HPDE6-E6E7 (cell line): Measurements from ENCODE around the gene STK39.
"Not testable (repeated sequence)": the region's sequence is repeated elsewhere in the genome, so short reads cannot be mapped to it uniquely, and the experiment has no call there.

Experiments used
- DNase-seq: peaks from one replicate; pipeline ENCODE4 v3.0.0; 2011; ENCODE audit warnings: missing footprints; ENCODE audit errors: extremely low spot score

Gene STK39

DNA sequence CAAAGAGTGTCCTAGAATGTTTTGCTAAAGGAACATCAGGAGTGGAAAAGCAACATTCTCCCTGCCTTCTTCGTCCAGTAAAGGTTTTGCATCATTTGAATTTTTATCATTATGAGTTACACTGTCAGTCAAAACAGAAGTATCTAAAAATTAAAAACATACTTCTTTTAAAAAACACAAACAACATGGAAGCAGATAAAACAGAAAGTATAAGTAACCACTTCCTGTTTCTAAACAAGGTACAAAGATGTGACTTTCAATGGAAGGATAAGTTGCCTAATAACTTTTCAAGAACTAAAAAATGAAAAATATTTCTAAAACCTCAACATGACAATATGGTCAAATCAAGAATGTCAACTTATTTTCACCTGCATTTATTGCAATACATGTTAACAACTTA, 158.2 kb downstream of the STK39 start:
- DNase-seq: no peak

DNA sequence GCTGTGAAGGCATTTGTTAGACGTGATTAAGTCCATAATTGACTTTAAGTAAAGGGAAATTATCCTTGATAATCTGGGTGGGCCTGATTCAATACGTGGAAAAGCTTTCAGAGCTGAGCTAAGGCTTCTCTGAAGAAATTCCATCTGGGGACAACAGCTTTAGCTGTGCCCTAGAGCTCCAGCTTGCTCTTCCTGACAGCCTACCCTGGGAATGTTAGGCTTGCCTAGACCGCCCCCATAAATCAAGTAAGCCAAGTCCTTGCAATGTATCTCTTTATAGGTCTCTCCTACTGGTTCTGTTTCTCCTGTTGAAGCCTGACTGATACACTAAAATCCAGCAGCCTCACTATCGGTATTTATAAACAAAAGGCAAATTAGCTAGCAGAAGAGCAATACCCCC, 160.0 kb downstream of the STK39 start:
- no peak for DNase-seq

DNA sequence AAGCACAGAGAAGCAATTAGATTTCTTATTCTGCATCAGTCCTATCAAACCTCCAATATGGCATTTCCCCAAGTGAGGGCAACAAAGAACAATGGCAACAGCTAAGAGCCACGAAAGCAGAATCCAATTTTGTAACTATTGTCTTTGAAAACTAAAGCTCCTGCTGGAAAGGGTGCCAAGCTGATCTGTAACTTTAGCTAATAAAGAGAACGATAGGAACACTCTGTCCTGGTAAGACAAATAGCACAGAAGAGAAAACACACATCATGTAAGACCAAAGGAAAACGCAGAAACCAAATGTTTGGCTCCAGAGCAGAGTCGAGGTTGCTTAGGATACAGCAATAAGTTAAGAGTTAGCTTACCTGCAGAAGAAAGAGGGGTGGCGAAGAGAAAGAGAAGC, 160.5 kb downstream of the STK39 start:
- no peak for DNase-seq

DNA sequence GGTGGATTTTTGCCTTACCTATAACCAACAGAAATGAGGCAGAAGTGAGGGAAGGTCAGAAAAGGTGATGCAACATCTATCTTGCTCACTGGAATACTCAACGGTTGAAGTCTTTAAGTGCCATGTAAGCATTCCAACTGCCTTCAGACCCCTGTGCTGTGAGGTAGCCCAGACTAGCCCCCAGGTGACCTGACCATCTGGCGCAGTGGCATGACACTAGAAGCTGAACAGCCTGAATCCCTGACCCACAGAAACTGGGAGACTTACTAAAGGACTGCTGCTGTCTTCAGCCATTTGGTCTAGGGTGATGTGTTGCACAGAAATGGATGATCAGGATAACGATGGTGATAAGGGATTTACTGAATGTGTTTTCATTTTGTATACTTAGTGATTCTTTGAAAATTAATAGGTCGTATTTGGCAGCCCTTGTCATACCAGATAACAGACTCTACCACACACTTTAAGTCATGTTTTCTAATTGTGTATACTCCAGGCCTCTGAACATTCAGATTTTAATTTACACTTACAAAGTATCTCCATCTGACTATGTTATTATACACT, 161.5 kb downstream of the STK39 start:
- DNase-seq: no peak

DNA sequence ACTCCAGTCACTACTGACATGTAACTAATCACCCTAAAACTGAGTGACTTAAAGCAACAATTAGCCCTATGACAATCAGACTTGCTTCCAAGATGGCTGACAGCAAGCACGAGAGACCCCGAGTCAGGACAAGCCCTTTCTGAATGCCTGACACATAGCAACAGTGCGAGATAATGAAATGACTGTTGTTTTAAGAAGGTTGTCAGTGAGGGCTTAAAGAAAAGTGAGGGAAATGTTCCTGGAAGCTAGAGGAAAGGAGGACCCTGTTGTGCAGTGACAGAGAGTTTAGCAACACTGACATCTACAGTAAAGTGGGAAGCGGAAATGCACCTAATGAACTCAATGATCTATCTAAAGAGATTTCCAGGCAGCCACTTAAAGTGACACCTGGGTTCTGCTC, 163.1 kb downstream of the STK39 start:
- no peak for DNase-seq

DNA sequence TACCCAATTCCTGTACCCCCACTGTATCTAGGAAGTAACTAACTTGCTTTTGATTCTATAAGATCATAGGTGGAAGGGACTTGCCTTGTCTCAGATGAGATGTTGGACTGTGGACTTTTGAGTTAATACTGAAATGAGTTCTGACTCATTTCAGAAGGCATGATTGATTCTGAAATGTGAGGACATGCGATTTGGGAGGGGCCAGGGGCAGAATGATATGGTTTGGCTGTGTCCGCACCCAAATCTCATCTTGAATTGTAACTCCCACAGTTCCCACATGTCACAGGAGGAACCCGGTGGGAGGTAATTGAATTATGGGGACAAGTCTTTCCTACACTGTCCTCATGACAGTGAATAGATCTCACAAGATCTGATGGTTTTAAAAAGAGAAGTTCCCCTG, 165.9 kb downstream of the STK39 start:
- DNase-seq: not testable (repeated sequence)

DNA sequence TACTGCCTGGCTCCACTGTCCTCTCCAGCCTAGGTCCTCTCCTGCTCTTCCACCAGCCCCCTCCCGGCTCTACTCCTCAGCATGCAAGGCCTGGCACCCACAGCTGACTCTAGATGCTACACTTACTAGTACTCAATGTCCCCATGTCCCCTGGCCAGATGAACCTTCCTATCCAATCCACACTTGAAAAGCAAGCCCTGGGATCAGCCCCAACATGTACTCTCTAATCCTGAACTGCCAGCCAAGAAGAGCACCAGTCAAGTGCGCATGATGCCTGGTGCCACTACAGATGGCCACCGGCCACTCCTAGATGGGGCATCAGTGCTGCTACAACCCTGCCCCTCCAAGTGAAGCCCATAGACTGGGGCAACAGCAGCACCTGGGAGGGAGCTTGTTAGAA, 168.2 kb downstream of the STK39 start:
- no peak for DNase-seq

DNA sequence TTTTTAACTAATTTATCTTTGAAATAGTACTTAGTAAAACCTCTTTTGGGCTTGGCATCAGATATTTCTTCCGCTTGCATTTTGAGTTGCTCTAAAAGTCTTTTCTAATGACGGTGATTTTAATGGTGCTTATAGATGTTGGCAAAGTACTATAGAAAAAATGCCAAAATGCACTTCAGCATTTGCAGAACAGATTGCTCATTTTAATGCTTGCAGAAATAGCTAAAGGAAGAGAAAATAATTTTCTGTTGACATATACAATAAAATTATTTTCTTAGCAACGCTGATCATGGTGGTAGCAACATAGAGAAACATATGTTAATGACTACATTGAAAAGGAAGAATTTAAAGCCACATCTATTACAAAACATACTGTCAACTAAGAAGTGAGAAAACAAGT, 170.7 kb downstream of the STK39 start:
- DNase-seq: no peak

DNA sequence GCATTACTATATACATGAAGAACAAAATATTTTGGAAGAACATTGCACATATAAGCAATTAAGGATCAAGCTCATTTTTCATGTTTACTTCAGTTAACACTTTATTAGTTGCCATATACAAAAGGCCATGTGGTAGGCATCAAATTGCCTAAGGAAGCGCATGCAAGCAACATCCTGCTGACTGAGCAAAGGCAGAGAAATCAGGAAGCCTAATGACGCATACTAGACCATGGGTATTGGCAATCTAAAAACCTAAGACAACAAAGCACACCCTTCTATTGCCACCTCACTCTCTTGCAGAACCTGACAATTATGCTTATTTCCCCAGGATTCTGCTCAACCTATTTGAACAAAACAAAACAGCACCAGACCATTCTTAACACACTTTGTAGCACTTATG, 171.9 kb downstream of the STK39 start:
- no peak for DNase-seq

DNA sequence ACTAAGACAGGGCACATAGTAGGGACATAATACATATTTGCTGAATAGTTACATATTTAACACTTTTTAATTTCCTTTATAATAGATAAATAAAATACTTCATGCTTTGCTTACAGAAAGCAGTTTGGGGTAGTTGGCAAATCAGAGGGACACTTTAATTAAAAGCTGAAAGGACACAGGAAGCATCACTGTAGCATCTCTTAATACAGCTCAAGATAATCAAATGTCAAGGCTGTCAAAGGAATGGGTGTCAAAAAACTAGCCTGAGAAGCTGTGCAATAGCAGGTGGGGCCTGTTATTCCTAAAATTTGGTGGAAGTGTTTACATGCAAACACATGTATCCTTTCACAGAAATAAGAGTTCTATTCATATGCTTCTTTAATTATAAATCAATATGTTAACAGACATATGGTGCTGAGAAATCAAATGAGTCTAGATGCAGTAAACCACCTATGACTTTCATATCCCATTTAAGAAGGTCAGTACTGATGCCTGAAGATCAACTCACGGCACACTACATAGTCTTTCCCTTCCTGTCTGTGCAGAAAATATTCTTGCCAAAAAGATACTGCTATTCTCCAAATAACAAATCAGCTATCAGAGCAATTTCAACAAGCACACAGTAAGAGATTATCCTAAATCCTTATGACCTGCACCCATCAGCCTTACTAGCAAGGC, 174.6 kb downstream of the STK39 start:
- DNase-seq: no peak

DNA sequence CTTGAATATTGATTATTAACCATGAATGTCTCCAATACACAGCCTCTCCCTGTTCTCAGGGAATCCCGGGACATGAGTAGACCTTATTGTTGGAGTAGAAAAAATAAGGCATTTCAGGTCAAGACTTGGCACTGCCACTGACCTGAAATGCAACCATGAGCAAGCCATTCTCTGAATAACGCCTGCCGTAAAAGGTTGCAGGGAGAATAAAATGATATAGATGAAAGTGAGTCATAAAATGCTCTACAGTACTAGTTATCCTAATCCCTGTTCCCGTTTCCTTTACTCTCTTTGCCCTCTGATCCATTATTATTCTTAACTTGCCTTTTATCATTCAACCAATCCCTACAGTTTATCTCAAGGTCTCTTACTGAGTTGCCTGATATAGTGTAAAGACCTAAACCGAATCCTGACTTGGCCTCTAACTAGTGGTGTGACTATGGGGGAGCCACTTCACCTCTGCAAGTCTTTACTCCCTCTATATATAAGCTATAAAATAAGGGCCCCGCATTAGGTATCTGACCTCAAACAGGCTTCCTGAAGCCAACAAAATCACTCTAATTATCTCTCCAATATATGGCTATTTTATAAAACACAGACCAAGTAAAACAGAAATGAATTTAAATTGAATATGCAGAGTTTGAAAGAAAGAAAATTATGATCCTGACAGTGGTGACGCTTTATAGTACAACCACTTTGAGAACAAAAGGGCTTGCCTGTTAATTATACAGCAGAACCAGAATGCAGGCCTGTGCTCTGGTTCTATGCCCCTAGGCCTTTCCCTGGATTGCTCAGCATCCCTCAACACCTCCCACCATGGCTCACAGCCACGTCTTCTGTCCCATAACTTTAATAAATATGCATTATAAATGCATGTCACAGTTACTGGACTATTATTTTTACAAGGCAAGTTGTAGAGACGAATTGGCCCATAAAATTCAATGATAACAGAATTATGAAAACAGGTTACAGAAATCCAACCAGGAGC, 183.1 kb downstream of the STK39 start:
- no peak for DNase-seq

DNA sequence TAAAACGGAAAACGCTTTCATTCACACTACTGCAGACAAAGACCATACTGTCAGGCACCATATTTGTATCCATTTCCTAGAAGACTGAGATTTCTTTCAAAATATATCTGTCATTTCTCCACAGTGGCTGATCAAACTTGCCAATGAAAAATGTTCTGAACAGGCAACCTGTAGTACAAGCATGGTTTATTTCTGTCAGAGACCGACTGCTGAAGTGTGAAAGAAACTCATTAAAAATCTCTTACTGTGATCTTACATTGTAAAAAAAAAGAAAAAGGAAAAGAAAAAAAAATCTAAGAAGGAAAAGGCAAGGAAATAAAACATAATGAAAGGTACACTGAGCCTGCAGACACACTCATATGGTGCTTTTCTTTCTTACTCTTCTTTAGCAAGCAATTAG, 184.5 kb downstream of the STK39 start:
- no peak for DNase-seq

DNA sequence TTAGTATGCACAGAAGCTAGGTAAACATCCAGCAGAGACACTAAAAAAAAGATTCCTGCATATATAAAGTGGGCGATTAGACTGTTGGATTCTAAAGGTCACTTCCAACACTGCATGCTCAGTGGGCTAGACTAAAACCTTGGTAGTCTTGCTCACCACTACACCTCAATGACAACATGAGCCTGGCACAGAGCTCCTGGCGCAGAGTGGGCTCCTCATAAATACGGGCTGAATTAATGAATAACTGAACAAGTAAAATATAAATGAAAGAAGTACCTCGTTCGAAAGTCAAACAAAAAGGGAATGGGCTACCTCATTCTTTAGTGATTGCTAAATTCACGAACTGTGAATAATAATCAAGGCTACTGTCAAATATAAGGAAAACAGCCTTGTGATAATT, 185.3 kb downstream of the STK39 start:
- no peak for DNase-seq

DNA sequence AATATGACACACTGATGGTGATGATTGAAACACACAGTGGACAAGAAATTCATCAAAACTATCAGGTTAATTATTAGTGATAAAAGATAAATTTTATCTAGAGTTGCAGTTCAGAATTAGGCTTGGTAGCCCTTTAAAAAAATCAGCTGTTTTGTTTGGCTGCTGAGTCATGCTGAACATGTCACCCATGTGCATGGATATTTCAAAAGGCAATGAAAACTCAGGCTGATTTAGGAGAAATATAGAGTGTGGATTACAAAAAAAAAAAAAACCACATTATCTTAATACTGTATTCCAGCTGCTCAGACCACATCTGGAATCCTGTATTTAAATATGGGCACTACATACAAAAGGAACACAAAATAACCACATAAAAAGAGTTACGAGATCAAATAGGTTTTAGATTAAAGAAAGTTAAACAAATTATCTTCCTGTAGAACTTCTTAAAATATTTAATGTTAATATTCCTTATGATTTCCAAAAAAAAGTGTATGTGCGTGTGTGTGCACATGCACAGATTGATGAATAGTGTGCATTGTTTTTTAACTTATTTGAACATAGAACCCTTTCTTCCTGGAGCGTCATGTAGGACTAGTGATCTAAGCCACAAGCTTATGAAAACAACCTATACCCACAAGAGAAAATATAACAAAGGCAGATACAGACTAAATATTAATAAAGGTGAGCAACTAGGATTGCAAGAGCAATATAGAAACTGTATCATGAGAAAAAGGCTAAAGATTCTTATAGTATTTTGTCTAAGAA, 186.2 kb downstream of the STK39 start:
- no peak for DNase-seq

DNA sequence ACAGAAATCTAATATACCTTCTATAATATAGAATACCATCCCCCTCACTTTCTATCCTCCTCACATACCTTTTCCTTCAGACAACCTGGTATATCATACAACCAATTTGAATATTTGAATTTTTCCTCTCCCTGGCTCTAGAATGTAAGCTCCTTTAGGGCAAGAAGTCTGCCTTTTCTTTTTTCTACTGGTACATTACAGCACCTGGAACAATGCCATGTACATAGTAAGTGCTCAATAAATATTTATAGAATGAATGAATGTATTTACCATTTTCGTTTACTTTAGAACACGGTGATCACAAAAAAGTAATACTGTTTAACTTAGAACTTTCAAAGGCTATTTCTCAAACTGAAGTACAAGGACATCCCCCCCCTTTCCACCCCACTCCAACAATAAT, 187.6 kb downstream of the STK39 start:
- no peak for DNase-seq

DNA sequence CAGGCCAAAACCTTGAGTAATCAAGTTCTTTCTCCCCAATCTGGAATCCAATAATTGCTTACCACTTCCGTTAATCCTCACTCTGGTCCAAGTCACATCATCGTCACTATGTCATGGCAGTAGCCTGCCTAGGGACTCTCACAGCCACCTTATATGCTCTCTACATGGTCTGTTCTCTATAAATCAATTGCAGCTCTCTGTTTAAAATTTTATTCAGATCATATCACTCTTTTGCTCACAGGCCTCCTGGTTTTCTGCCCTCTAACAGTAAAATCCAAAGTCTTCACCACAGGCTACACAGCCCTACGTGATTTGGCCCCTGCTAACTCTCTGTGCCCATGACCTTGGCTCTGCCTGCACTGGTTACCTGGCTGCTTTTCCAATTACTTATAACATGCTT, 188.7 kb downstream of the STK39 start:
- no peak for DNase-seq

DNA sequence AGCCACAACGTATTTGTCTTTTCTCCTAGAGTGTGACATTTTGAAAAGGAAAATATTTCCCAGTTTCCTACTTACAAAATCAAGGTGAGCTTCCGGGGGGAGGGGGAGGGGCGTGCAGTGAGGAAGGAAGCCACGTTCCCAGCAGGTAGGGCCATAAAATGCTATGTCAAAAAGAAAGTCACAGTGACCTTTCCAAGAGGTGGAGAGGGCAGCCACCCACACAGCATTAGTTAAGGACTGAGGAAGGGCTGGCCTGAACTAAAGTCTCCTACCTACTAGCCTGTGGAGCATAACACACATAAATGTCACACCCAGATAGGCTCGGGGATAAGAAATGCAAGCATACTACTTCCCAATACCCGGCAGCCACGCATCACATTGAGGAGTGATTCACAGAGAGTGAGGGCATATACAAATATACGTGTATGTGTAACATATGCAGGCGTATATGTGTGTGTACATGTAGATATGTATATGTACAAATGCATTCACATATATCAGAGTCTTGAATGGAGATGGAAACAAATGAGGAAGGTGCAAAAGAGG, 191.1 kb downstream of the STK39 start:
- DNase-seq: no peak

DNA sequence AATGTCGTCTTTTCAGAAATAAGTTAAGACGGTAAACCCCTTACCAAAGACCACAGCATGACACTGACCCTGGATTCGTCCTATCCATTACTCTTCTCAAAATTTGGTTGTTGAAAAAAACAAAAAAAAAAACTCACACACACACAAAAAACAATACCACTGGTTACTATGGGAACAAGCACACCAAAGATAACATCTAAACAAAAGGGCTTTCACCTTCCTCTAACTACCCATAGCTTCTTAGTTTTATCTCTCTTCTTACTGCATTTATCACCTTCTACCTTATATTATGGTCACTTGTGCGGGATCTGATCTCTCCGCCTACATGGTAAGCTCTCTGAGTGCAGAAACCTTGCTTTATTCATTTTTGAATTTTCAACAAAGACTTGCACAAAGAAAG, 192.7 kb downstream of the STK39 start:
- no peak for DNase-seq

DNA sequence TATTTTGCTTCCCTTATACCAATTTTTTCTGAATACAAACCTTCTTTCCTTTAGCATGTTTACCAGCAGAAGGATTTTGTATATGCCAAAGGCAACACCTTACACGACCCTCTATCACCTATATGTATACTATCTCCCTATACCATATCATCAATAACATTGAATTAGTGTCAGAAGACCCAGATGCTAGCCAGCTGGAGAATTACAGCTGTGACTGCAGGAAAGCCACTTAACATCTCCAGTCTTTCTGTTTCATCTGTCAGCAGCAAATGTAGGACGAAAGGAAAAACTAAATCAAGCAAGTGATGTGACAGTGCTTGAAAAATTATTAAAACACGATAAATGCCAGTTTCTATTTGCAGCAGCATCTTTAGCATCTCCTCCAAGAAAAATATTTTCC, 193.7 kb downstream of the STK39 start:
- no peak for DNase-seq

DNA sequence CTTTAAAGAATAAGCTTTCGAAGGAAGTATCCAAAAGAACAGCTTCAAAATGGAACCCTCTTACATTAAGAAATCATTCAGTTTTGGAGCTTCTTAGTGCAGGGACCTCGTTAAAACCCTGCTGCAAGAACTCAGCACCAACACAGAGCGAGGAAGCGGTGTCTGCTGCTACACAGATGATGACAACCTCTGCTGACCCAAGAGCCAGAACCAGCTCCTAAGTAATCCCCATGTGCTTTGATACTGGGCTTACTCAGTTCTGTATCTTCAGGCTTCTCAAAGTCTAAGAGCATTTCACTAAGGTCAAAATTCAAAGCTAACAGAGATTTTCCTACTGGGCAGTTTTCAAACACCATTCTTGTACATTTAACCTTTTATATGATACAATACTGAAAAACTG, 194.6 kb downstream of the STK39 start:
- no peak for DNase-seq

DNA sequence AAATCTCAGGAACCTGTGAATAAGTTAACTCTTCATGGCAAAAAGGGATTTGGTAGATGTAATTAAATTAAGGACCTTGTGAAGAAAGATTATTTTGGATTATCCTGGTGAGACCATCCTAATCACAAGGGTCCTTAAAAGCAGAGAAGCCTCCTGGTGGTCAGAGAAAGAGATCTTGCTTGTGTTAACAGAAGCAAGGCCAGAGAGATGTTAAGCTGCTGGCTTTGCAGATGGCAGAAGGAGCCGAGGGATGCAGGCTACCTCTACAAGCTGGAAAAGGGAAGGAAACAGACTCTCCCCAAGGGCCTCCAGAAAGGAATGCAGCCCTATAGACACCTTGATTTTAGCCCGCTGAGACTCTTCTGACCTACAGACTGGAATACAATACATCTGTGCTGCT, 197.0 kb downstream of the STK39 start:
- no peak for DNase-seq

DNA sequence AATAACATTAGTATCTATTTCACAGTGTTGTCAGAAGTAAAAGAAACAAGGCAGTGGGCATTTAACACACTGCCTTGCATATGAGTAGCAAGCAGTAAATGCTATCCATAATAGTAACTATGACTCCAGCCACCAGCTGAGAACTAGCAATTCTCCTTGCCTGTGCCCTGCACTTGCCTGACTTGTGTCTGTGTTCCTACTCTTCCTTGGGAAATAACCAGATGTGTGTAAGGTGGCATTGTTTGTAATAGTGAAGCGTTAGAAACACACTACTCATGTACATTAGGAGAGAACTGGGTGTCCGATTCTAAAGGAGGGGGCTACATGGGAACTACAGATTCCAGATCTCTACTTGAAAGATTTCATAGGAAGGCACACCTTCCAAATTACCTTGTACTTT, 197.8 kb downstream of the STK39 start:
- no peak for DNase-seq
